ENCODE data around the gene PCDHA3.
"Not testable (repeated sequence)": the region's sequence is repeated elsewhere in the genome, so short reads cannot be mapped to it uniquely, and the experiment has no call there.

PCDHA3 gene

GRCh38 chr5:140800816-140801493 is at the start of gene PCDHA3:
Gene PCDHA3, plus strand, starts transcription at chr5:140801057.
- no peak for DNase-seq (ENCODE audit: low read depth in 2 of 2)

DNA sequence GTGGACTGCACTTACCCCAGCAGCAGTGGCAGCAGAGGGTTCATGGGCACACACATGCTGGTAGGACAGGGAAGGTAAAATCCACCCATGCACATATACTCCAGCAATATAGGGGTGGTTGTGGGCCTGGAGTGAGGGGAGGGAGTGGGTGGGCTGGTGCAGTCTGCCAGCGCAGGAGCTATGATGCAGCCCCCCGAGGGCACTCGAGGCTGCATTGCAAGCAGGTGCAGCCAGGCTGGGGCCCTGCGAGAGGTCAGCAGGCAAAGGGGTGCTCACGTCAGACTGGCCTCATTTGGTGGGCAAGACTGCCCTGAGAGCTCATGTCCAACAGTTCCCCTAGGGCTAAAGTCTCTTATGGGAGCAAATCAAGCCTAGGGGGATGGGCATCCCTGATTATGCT is 47.3 kb upstream of the PCDHA3 start:
- DNase-seq (ENCODE audit: low read depth in 2 of 2), result no peak

GRCh38 chr5:140764177-140764973 is 36.5 kb upstream of the PCDHA3 start:
- DNase-seq (ENCODE audit: low read depth in 2 of 2), result no peak

- no peak for DNase-seq (ENCODE audit: low read depth in 2 of 2)
Observed at GRCh38 chr5:140767444-140767843, 33.4 kb upstream of the PCDHA3 start.

DNA sequence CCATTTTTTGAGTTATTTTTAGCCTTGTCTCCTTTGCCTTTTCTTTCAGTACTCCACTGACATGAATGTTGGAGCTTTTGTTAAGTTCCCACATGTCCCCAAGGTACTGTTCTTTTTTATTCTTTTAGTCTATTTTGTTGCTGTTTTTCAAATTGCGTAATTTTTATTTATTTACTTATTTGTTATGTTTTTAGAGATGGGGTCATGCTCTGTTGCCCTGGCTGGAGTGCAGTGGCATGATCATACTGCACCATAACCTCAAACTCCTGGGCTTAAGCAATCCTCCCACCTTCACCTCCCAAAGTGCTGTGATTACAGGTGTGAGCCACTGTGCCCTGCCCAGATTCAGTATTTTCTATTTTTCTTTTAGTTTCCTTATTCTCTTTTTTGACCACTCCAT is 20.3 kb upstream of the PCDHA3 start:
- no peak for DNase-seq (ENCODE audit: low read depth in 2 of 2)

DNA sequence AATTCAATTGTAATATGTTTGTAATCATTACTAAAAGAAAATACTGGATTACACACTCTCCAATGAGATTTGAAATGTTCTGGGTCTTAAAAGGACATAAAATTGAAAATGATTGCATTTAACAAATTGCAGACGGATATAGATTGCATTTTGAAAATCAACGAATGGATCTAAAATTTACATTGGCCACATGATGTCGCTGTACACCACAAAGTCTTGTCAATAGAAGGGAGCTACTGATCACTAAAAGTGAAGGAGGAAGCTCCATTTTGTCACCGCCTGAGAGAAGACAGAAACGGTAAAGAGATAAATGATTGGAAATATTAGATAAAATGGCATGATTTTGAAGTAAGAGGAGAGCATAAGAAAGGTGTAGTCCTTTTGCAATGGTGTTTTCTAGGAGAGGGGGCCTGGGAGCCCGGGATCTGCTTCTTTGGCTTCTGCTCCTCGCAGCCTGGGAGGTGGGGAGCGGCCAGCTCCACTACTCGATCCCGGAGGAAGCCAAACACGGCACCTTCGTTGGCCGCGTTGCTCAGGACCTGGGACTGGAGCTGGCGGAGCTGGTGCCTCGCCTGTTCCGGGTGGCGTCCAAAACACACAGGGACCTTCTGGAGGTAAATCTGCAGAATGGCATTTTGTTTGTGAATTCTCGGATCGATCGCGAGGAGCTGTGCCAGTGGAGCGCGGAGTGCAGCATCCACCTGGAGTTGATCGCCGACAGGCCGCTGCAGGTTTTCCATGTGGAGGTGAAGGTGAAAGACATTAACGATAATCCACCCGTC is 14.8 kb upstream of the PCDHA3 start, which contains the start of gene PCDHA1:
PCDHA1 (plus strand) TSS at position 236 of the 782 bp plus-strand sequence.
- no peak for DNase-seq (ENCODE audit: low read depth in 2 of 2)

DNA sequence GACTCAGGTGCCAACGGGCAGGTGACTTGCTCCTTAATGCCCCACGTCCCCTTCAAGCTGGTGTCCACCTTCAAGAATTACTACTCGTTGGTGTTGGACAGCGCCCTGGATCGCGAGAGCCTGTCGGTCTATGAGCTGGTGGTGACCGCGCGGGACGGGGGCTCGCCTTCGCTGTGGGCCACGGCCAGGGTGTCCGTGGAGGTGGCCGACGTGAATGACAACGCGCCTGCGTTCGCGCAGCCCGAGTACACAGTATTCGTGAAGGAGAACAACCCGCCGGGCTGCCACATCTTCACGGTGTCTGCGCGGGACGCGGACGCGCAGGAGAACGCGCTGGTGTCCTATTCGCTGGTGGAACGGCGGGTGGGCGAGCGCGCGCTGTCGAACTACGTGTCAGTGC is 13.4 kb upstream of the PCDHA3 start:
- DNase-seq (ENCODE audit: low read depth in 2 of 2), result not testable (repeated sequence)

DNA sequence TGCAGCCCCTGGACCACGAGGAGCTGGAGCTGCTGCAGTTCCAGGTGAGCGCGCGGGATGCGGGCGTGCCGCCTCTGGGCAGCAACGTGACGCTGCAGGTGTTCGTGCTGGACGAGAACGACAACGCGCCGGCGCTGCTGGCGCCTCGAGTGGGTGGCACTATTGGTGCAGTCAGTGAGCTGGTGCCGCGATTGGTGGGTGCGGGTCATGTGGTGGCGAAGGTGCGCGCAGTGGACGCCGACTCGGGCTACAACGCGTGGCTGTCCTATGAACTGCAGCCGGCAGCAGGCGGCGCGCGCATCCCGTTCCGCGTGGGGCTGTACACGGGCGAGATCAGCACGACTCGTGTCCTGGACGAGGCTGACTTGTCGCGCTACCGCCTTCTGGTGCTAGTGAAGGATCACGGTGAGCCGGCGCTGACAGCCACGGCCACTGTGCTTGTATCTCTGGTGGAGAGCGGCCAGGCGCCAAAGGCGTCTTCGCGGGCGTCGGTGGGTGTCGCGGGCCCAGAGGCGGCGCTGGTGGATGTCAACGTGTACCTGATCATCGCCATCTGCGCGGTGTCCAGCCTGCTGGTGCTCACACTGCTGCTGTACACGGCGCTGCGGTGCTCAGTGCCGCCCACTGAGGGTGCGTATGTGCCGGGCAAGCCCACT is 12.9 kb upstream of the PCDHA3 start:
- DNase-seq (ENCODE audit: low read depth in 2 of 2), result not testable (repeated sequence)

- DNase-seq (ENCODE audit: low read depth in 2 of 2), result no peak
Observed at GRCh38 chr5:140791089-140791488, 9.8 kb upstream of the PCDHA3 start.

- no peak for DNase-seq (ENCODE audit: low read depth in 2 of 2)
Observed at GRCh38 chr5:140794595-140795258, 6.1 kb upstream of the PCDHA3 start, which contains the start of gene PCDHA2. Gene PCDHA2, plus strand, starts transcription at chr5:140794852.

DNA sequence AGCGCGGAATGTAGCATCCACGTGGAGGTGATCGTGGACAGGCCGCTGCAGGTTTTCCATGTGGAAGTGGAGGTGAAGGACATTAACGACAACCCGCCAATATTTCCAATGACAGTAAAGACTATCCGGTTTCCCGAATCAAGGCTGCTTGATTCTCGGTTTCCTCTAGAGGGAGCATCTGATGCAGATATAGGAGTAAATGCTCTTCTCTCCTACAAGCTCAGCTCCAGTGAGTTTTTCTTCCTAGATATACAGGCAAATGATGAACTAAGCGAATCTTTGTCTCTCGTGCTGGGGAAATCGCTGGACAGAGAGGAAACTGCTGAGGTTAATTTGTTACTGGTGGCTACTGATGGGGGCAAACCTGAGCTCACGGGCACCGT is 5.6 kb upstream of the PCDHA3 start:
- no peak for DNase-seq (ENCODE audit: low read depth in 2 of 2)

- not testable (repeated sequence) for DNase-seq (ENCODE audit: low read depth in 2 of 2)
Observed at GRCh38 chr5:140796072-140796717, 4.7 kb upstream of the PCDHA3 start.

DNA sequence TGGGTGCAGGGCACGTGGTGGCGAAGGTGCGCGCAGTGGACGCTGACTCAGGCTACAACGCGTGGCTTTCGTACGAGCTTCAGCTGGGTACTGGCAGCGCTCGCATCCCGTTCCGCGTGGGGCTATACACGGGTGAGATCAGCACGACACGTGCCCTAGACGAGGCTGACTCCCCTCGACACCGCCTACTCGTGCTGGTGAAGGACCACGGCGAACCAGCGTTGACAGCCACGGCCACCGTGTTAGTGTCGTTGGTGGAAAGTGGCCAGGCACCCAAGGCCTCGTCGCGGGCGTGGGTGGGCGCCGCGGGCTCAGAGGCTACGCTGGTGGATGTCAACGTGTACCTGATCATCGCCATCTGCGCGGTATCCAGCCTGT is 4.2 kb upstream of the PCDHA3 start:
- DNase-seq (ENCODE audit: low read depth in 2 of 2), result no peak

DNA sequence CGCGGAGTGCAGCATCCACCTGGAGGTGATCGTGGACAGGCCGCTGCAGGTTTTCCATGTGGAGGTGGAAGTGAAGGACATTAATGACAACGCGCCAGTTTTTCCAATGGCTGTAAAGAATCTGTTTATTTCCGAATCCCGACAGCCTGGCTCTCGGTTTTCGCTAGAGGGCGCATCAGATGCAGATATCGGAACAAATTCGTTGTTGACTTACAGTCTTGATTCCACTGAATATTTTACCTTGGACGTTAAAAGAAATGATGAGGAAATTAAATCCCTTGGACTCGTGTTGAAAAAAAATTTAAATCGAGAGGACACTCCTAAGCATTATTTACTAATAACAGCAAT is 611 bp downstream of the PCDHA3 start:
- DNase-seq (ENCODE audit: low read depth in 2 of 2), result no peak

GRCh38 chr5:140802381-140802780 is 1.5 kb downstream of the PCDHA3 start:
- not testable (repeated sequence) for DNase-seq (ENCODE audit: low read depth in 2 of 2)

DNA sequence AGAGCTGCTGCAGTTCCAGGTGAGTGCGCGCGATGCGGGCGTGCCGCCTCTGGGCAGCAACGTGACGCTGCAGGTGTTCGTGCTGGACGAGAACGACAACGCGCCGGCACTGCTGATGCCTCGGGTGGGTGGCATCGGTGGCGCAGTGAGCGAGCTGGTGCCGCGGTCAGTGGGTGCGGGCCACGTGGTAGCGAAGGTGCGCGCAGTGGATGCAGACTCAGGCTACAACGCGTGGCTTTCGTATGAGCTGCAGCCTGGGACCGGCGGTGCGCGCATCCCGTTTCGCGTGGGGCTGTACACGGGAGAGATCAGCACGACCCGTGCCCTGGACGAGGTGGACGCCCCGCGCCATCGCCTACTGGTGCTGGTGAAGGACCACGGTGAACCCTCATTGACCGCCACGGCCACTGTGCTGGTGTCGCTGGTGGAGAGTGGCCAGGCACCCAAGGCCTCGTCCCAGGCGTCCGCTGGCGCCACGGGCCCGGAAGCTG is 2.0 kb downstream of the PCDHA3 start:
- no peak for DNase-seq (ENCODE audit: low read depth in 2 of 2)

- DNase-seq (ENCODE audit: low read depth in 2 of 2), result no peak
Observed at GRCh38 chr5:140806834-140807775, 6.2 kb downstream of the PCDHA3 start, which contains the start of gene PCDHA4. Gene PCDHA4, plus strand, starts transcription at chr5:140807068.

DNA sequence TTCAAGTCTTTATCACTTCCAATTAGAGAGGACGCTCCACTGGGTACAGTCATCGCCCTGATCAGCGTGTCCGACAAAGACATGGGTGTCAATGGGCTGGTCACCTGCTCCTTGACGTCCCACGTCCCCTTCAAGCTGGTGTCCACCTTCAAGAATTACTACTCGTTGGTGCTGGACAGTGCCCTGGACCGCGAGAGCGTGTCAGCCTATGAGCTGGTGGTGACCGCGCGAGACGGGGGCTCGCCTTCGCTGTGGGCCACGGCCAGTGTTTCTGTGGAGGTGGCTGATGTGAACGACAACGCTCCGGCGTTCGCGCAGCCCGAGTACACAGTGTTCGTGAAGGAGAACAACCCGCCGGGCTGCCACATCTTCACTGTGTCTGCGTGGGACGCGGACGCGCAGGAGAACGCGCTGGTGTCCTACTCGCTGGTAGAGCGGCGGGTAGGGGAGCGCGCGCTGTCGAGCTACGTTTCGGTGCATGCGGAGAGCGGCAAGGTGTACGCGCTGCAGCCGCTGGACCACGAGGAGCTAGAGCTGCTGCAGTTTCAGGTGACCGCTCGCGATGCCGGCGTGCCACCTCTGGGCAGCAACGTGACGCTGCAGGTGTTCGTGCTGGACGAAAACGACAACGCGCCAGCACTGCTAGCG is 7.5 kb downstream of the PCDHA3 start:
- not testable (repeated sequence) for DNase-seq (ENCODE audit: low read depth in 2 of 2)

- no peak for DNase-seq (ENCODE audit: low read depth in 2 of 2)
Observed at GRCh38 chr5:140808889-140809291, 8.0 kb downstream of the PCDHA3 start.

All from stimulated activated CD8-positive, alpha-beta memory T cell treated with anti-CD3 and anti-CD28 coated beads, Interleukin-15, amount 100 ng/mL, for 48 hours (primary cell).